ENCODE results near the gene MAMSTR.

MAMSTR gene

GRCh38 chr19:48668761-48669160, 50.8 kb downstream of the MAMSTR start:
- DNase-seq (ENCODE audit: low read depth), result no peak
- no peak overlapping the region for H3K4me3 ChIP-seq (ENCODE audit: low read depth, low read length)
- TF ChIP-seq CTCF (IDR thresholded peaks at IDR 0.05; ENCODE audit: low read depth, low read length, missing control alignments), result no peak

- DNase-seq (ENCODE audit: low read depth), result no peak
- H3K4me3 ChIP-seq (ENCODE audit: low read depth, low read length), result no peak overlapping the region
- TF ChIP-seq CTCF (IDR thresholded peaks at IDR 0.05; ENCODE audit: low read depth, low read length, missing control alignments), result no peak
These were observed 51.2 kb downstream of the MAMSTR start for GRCh38 chr19:48668332-48668731.

DNA sequence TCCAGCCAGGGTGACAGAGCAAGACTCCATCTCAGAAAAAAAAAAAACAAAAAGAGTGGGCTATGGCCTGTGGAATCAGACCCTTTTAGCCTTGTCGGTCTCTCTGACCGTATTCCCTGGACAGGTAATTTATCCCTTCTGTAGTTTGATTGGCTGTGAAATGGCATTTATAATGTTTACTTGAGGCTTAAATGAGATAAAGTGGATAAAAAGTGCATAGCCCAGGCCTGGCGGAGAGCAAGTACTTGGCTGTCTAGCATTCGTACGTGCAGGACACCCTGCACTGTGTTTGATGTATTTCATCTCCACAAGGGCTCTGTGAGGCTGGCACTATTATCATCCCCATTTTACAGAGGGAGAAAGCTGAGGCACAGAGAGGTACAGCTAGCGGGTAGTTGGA, 53.7 kb downstream of the MAMSTR start:
- no peak overlapping the region for H3K4me3 ChIP-seq (ENCODE audit: low read depth, low read length)
- DNase-seq (ENCODE audit: low read depth), result no peak
- TF ChIP-seq CTCF (IDR thresholded peaks at IDR 0.05; ENCODE audit: low read depth, low read length, missing control alignments), result no peak

GRCh38 chr19:48664476-48664875, 55.0 kb downstream of the MAMSTR start:
- H3K4me3 ChIP-seq (ENCODE audit: low read depth, low read length), result no peak overlapping the region
- TF ChIP-seq CTCF (IDR thresholded peaks at IDR 0.05; ENCODE audit: low read depth, low read length, missing control alignments), result no peak
- no peak for DNase-seq (ENCODE audit: low read depth)

GRCh38 chr19:48663667-48664066, 55.9 kb downstream of the MAMSTR start:
- no peak for TF ChIP-seq CTCF (IDR thresholded peaks at IDR 0.05; ENCODE audit: low read depth, low read length, missing control alignments)
- no peak for DNase-seq (ENCODE audit: low read depth)
- H3K4me3 ChIP-seq (ENCODE audit: low read depth, low read length), result no peak overlapping the region

Data from GM12864 (cell line).